ENCODE data around the gene NSMCE1. TPM values are rescaled to one million over a fixed set of nuclear protein-coding genes. Genes with fewer than 3 reads are reported as not detected.

Gene NSMCE1
- total RNA-seq, 1 donor from 2014 or later = 45.5 TPM

- DNase-seq (ENCODE audit: low spot score) = no peak
These were observed 36.9 kb downstream of the NSMCE1 start for GRCh38 chr16:27231692-27232060.

- DNase-seq (ENCODE audit: low spot score) = no peak
These were observed 38.0 kb downstream of the NSMCE1 start for GRCh38 chr16:27230562-27231001.

- DNase-seq (ENCODE audit: low spot score) = no peak
These were observed 38.6 kb downstream of the NSMCE1 start for GRCh38 chr16:27229891-27230470.

- no peak for DNase-seq (ENCODE audit: low spot score)
These were observed 39.7 kb downstream of the NSMCE1 start for GRCh38 chr16:27228621-27229501.

- no peak for DNase-seq (ENCODE audit: low spot score)
These were observed 40.5 kb downstream of the NSMCE1 start for GRCh38 chr16:27228045-27228444.

GRCh38 chr16:27226976-27227705, 41.4 kb downstream of the NSMCE1 start:
- DNase-seq (ENCODE audit: low spot score) = no peak

GRCh38 chr16:27226476-27226875, 42.1 kb downstream of the NSMCE1 start:
- no peak for DNase-seq (ENCODE audit: low spot score)

- DNase-seq (ENCODE audit: low spot score) = no peak
These were observed 42.8 kb downstream of the NSMCE1 start for GRCh38 chr16:27225536-27226360.

GRCh38 chr16:27224741-27225300, 43.8 kb downstream of the NSMCE1 start:
- no peak for DNase-seq (ENCODE audit: low spot score)

GRCh38 chr16:27224271-27224737, 44.3 kb downstream of the NSMCE1 start:
- DNase-seq (ENCODE audit: low spot score) = no peak

GRCh38 chr16:27223701-27224100, 44.9 kb downstream of the NSMCE1 start:
- no peak for DNase-seq (ENCODE audit: low spot score)

GRCh38 chr16:27223226-27223610, 45.4 kb downstream of the NSMCE1 start:
- DNase-seq (ENCODE audit: low spot score) = no peak

GRCh38 chr16:27222249-27223225, 46.0 kb downstream of the NSMCE1 start:
- DNase-seq (ENCODE audit: low spot score) = no peak

GRCh38 chr16:27221576-27222248, 46.9 kb downstream of the NSMCE1 start:
- DNase-seq (ENCODE audit: low spot score) = no peak

GRCh38 chr16:27220991-27221390, 47.6 kb downstream of the NSMCE1 start:
- DNase-seq (ENCODE audit: low spot score) = no peak

GRCh38 chr16:27220527-27220926, 48.0 kb downstream of the NSMCE1 start:
- DNase-seq (ENCODE audit: low spot score) = no peak

GRCh38 chr16:27220120-27220519, 48.5 kb downstream of the NSMCE1 start:
- no peak for DNase-seq (ENCODE audit: low spot score)

- DNase-seq (ENCODE audit: low spot score) = no peak
These were observed 49.4 kb downstream of the NSMCE1 start for GRCh38 chr16:27219161-27219560.

- no peak for DNase-seq (ENCODE audit: low spot score)
These were observed 49.8 kb downstream of the NSMCE1 start for GRCh38 chr16:27218756-27219155.

Data from umbilical cord (tissue), 2 donors.